Transverse colon (tissue), 4 donors: ENCODE results near the gene STK39. TPM values are rescaled to one million over a fixed set of nuclear protein-coding genes. Genes with fewer than 3 reads are reported as not detected.

Source experiments
- DNase-seq: peaks from one replicate; pipeline ENCODE4 v3.0.0-alpha.2; 2019
- H3K27ac ChIP-seq, 4 donors: fragments of 200-600 bp; sonication (generic); 2 replicates each; pipeline ENCODE4 v1.5.1; 2016 to 2018; ENCODE audit warnings: inconsistent platforms in 4 of 4
- H3K27me3 ChIP-seq: fragments of 200-600 bp; sonication (generic); 2 replicates; pipeline ENCODE4 v1.5.1; 2017; ENCODE audit warnings: inconsistent platforms
- H3K36me3 ChIP-seq, 4 donors: fragments of 200-600 bp; sonication (generic); 2 replicates each; pipeline ENCODE4 v1.5.1; 2017 to 2019; ENCODE audit warnings: inconsistent platforms in 4 of 4
- H3K4me1 ChIP-seq, 4 donors: fragments of 200-600 bp; sonication (generic); 2 replicates each; pipeline ENCODE4 v1.5.1; 2017 to 2020; ENCODE audit warnings: inconsistent platforms in 4 of 4
- H3K4me3 ChIP-seq, 4 donors: fragments of 200-600 bp; sonication (generic); 1 replicate in 1 of 4; 2 replicates in 3 of 4; pipeline versions ENCODE4 v1.5.1 to v1.6.1; 2017 to 2019; ENCODE audit warnings: inconsistent platforms in 4 of 4
- H3K9me3 ChIP-seq, 2 donors: fragments of 200-600 bp; sonication (generic); 2 replicates each; pipeline ENCODE4 v1.5.1; 2017 to 2019; ENCODE audit warnings: inconsistent platforms in 2 of 2
- CTCF ChIP-seq, 5 experiments: fragments of 200-600 bp in 3 of 5; fragments of 450-650 bp in 2 of 5; sonication (generic) in 3 of 5; IDR thresholded peaks; 1 replicate in 2 of 5; 2 replicates in 3 of 5; pipeline ENCODE4 v1.5.1; 2016 to 2017; ENCODE audit warnings: antibody characterized with exemption in 5 of 5, inconsistent platforms in 3 of 5, mild to moderate bottlenecking in 2 of 5, moderate library complexity in 1 of 5
- EP300 ChIP-seq: sonication (generic); formaldehyde crosslinking; IDR thresholded peaks from one replicate; pipeline ENCODE4 v1.6.1; 2017; ENCODE audit warnings: antibody characterized with exemption, low read depth
- POLR2A ChIP-seq: fragments of 450-650 bp; IDR thresholded peaks from one replicate; pipeline ENCODE4 v1.6.1; 2016; ENCODE audit warnings: antibody characterized with exemption, mild to moderate bottlenecking, moderate library complexity
- POLR2AphosphoS5 ChIP-seq, 3 donors: sonication (generic); formaldehyde crosslinking; IDR thresholded peaks; one replicate each; pipeline ENCODE4 v1.6.1; 2016; ENCODE audit warnings: antibody characterized with exemption in 3 of 3
- WGBS, 2 donors: methylation state at CpG; one replicate each; pipeline ENCODE4 v1.1.5; 2018; ENCODE audit warnings: low coverage in 1 of 2; 5-methylcytosine and 5-hydroxymethylcytosine counted together
- in situ Hi-C, 4 donors: fragments of 200-750 bp; cut with MboI; loops; one replicate each; pipeline versions ENCODE4 v1.15.0 to v1.15.1; 2017; ENCODE audit warnings: low sequenced_read_pairs in 3 of 4, low pct_ligation_motif_present in 1 of 4, low pct_unique_long_range_greater_than_20kb in 1 of 4
- intact Hi-C: fragments of 100-400 bp; cut with DNase I; formaldehyde crosslinking; loops from one replicate; pipeline ENCODE4 v1.15.1; 2023; ENCODE audit warnings: low total_unique reads
- total RNA-seq, 4 donors: library from RNA; depleted of rRNA; stranded (reverse); fragments of >200 nt; gene quantifications; one replicate each; pipeline ENCODE4 v1.1.0, GENCODE V29; 2016

The STK39 gene
- total RNA-seq, 4 donors from 2014 or later, result 30.6 to 46.1 (median 36.7) TPM

DNA sequence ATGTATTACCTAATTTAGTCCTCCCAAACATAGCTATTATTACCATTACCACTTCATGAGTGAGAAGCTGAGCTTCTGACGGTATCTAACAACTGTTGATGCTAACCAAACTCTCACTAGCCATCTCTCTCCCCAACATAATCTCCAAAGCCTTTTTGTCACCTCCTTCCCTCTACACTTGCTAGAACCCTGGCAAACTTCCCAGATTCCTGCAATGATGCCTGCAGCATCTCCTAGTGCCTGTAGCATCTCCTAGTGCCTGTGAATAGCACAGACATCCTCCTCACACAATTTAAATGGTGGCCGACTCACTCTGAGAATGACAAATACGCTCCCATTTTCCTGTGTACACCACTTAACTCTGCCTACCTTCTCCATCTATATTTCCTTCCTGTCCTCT, 126.7 kb downstream of the STK39 start:
- H3K9me3 ChIP-seq, result no peaks in the 10 kb centered on the region
- no peaks in the 10 kb centered on the region for H3K27me3 ChIP-seq
- no peak for TF ChIP-seq POLR2AphosphoS5 (IDR thresholded peaks at IDR 0.05)
- no peak for TF ChIP-seq POLR2A
- TF ChIP-seq CTCF (IDR thresholded peaks at IDR 0.05), result no peak
- no peak for TF ChIP-seq EP300
- no peak for DNase-seq
- H3K36me3 ChIP-seq, result peaks cover 0 to 16% (median 4%) of the 10 kb centered on the region in 4 donors
- in situ Hi-C loops (loop anchor here in 3 of 4 donors (25.0 kb wide), 3 partner anchors 833 to 1583 kb away; partner anchors contain the start of gene B3GALT1 (in 1 of the 3)), intact Hi-C loops (no loop called here)
- peaks cover 0 to 10% (median 3%) of the 10 kb centered on the region in 4 donors for H3K4me1 ChIP-seq
- WGBS, 2 donors, result 92 to 94% methylated on average over 3 of the region's 3 CpGs
- H3K27ac ChIP-seq, result no peak overlapping the region
- no peak overlapping the region for H3K4me3 ChIP-seq

- Histone ChIP-seq H3K36me3 (peaks cover 0 to 15% (median 4%) of the 10 kb centered on the region in 4 donors), H3K27me3 (no peaks in the 10 kb centered on the region), H3K4me3 (no peak overlapping the region), H3K4me1 (peaks cover 0 to 10% (median 3%) of the 10 kb centered on the region in 4 donors), H3K27ac (no peak overlapping the region), H3K9me3 (no peaks in the 10 kb centered on the region)
- intact Hi-C loops (no loop called here), in situ Hi-C loops (loop anchor here in 3 of 4 donors (25.0 kb wide), 3 partner anchors 833 to 1583 kb away; partner anchors contain the start of gene B3GALT1 (in 1 of the 3))
- no peak for DNase-seq
- no peak for TF ChIP-seq EP300
- TF ChIP-seq POLR2A, result no peak
- TF ChIP-seq POLR2AphosphoS5 (IDR thresholded peaks at IDR 0.05), result no peak
- TF ChIP-seq CTCF (IDR thresholded peaks at IDR 0.05), result no peak
- 94% methylated on average over 4 of the region's 4 CpGs for WGBS, 2 donors
Measured at GRCh38 chr2:168120310-168120709, 127.1 kb downstream of the STK39 start.

DNA sequence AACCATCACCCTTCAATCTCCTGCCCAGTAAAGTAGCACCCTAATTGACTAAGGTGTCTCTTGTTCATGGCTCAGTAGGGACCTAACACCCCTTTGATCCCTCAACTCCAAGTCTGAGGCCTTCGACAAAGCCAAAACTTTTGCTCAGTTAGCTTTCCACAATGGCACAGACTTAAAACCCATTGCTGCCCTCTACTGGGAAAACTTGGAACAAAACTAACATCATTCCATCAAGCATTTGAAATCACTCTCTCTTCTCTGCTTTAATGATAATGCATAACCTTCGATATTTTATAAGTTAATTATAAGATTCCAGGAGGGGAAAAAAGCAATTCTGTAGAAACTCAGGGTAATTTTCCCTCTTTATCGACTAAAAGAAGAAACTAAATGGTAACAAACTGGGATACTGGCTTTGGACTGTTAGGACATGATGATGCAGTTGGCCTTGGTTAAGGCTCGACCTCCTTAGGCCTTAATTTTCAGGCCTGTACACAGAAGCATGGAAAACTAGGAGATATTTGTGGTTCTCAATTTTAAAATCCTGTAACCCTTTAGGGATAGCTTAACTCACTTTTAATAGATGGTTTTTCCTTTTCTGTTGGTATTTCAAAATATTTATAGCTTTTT, 127.8 kb downstream of the STK39 start:
- intact Hi-C loops (no loop called here), in situ Hi-C loops (loop anchor here in 3 of 4 donors (25.0 kb wide), 3 partner anchors 832 to 1582 kb away; partner anchors contain the start of gene B3GALT1 (in 1 of the 3))
- no peak for DNase-seq
- Histone ChIP-seq H3K4me1 (peaks cover 0 to 10% (median 3%) of the 10 kb centered on the region in 4 donors), H3K27ac (no peak overlapping the region), H3K27me3 (no peaks in the 10 kb centered on the region), H3K4me3 (no peak overlapping the region), H3K9me3 (no peaks in the 10 kb centered on the region), H3K36me3 (peaks cover 0 to 12% (median 4%) of the 10 kb centered on the region in 4 donors)
- WGBS, 2 donors, result 39 to 49% methylated on average over 4 of the region's 4 CpGs
- peak; percentile 39 to 56 (median 42) for TF ChIP-seq CTCF (IDR thresholded peaks at IDR 0.05)
- no peak for TF ChIP-seq EP300

- in situ Hi-C loops, result loop anchor here in 3 of 4 donors (25.0 kb wide), 3 partner anchors 832 to 1582 kb away; partner anchors contain the start of gene B3GALT1 (in 1 of the 3)
- no peak overlapping the region for H3K4me3 ChIP-seq
- H3K4me1 ChIP-seq, result peaks cover 0 to 10% (median 3%) of the 10 kb centered on the region in 4 donors
- WGBS, 2 donors, result 61 to 64% methylated on average over 6 to 10 of the region's 10 CpGs
- H3K27ac ChIP-seq, result no peak overlapping the region
- H3K27me3 ChIP-seq, result no peaks in the 10 kb centered on the region
- no peaks in the 10 kb centered on the region for H3K9me3 ChIP-seq
- no peak for TF ChIP-seq EP300
- TF ChIP-seq POLR2A, result no peak
- peak; percentile 59 to 72 (median 63) for TF ChIP-seq CTCF (IDR thresholded peaks at IDR 0.05)
- TF ChIP-seq POLR2AphosphoS5 (IDR thresholded peaks at IDR 0.05), result no peak
- intact Hi-C loops, result no loop called here
- no peak for DNase-seq
- peaks cover 0 to 12% (median 4%) of the 10 kb centered on the region in 4 donors for H3K36me3 ChIP-seq
Measured at GRCh38 chr2:168118733-168119514, 128.5 kb downstream of the STK39 start.
